Left renal cortex interstitium (tissue), 4 donors: Measurements from ENCODE around the gene KRAS. TPM values are rescaled to one million over a fixed set of nuclear protein-coding genes. Genes with fewer than 3 reads are reported as not detected.
"Not testable (repeated sequence)": the region's sequence is repeated elsewhere in the genome, so short reads cannot be mapped to it uniquely, and the experiment has no call there.

Experiments
- DNase-seq, 4 donors: peaks; one replicate each; pipeline ENCODE4 v3.0.0-alpha.2; 2013; ENCODE audit warnings: low read depth in 4 of 4, low spot score in 2 of 4, missing footprints in 1 of 4
- polyA plus RNA-seq, 4 donors: library from polyadenylated mRNA; unstranded; fragments of 120-200 nt; gene quantifications; one replicate each; pipeline ENCODE4 v1.2.1, GENCODE V29; 2013; ENCODE audit not compliant: insufficient read length in 4 of 4

KRAS gene
- 10 to 100 TPM; 30.6 to 42.0 (median 34.3) TPM for polyA plus RNA-seq

DNA sequence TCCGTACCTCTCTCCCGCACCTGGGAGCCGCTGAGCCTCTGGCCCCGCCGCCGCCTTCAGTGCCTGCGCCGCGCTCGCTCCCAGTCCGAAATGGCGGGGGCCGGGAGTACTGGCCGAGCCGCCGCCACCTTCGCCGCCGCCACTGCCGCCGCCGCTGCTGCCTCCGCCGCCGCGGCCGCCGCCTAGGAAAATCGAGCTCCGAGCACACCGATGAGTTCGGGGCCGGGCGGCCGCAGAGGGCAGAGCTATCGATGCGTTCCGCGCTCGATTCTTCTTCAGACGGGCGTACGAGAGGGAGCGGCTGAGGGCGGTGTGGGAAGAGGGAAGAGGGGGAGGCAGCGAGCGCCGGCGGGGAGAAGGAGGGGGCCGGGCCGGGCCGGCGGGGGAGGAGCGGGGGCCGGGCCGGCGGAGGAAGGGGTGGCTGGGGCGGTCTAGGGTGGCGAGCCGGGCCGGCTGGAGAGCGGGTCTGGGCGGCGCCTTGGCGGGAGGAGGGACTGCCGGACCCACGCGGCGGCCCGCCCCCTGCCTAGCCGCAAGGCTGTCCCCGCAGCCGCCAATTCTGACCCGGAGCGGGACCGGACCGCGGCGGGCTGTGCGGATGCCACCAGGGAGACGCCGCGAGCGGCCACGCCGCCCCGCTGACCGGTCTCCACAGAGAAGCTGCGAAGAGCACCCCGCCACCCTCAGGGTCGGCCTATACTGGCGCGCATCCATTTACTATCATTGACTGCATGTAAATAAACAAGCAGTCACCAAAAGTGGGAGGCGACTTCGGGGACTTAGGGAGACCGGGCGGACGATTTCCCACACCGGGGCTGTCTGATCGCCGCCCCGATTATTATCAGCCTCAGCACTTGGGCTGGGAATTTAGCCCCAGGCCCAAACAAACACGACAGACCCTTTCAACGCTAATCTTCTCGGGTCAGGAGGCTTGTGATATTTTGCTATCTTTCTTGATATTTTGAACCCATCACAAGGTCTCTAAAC lies at the start of gene KRAS:
Gene KRAS, minus strand, starts transcription at position 186 of the 987 bp plus-strand sequence.
- DNase-seq: peak; percentile 75 to 93 (median 88)

DNA sequence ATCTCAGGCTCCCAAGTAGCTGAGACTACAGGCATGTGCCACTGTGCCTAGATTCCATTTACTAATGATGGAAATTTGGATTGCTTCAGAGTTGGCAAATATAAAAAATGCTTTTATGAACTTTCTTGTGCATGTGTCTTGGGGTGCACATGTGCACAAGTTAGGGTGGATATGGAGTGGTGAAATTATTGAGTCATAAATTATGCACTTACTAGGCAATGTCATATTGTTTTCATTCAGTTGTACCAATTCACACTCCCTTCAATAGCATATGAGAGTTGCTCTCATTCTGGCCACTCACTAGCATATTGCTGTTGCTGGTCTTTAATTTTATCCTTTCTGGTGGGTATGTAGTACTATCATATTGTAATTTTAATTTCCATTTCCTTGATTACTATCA lies 45.7 kb upstream of the KRAS start:
- DNase-seq: no peak

DNA sequence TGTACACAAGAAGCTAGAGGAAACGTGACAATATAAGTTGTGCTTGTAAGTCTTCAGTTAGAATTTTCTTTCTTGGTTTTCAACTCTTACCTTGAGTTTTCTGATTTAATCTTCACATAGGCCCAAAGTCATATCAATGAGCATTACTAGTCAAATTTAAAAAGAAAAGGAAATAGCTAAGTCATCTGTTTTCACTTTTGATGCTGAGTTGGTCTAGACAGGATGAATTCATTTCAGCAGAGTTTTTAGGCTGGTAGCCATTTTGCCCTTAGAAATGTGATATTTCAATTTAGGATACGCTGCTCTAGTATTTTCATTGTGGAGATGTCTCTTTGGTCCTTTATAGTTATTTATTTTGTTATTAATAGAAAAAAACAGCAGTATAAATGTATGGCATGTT lies 44.6 kb upstream of the KRAS start:
- DNase-seq: no peak

DNA sequence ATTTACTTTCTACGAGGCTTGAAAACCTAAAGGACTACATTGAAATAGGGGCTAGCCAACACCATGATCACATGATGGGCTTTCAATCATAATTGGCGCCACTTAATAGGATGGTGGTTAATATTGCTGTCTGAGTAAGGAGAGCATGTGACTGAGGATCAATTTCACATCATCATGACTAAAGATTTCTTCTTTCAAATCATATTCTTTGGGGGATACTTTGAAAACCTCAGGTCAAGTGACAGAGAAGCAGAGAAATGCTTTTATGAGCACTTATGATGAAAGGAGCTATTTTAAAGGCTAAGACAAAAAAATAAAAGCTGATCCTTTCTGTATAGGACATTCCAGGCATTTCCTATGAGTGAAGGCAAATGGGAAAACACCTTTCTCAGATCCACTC lies 42.9 kb upstream of the KRAS start:
- DNase-seq: no peak

DNA sequence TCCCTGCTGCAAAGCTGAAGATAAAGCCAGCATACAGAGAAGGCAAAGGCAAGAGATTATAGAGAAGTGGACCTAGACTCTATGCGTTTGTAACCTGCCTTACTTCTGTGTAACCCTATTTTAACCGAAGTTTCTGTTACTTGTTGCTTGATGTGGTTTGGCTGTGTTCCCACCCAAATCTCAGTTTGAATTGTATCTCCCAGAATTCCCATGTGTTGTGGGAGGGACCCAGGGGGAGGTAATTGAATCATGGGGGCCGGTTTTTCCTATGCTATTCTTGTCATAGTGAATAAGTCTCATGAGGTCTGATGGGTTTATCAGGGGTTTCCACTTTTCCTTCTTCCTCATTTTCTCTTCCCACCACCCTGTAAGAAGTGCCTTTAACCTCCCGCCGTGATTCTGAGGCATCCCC lies 42.1 kb upstream of the KRAS start:
- not testable (repeated sequence) for DNase-seq

DNA sequence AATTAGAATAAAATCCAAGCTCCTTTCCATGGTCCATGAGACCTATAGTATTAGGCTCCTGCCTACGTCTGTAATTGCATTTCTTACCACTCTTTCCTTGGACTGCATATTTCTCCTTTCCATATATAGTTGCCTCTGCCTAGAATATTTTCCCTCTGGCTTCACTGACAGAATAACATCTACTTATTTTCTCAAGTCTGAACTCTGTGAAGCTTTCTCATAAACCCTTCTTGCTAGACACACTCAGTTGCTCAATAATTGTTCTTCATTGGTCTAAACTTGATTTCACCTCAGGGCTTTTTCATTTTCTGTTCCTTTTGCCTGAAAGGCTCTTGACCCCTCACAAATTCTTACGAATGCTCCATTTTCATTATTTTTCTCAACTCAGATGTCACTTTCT lies 36.9 kb upstream of the KRAS start:
- no peak for DNase-seq

DNA sequence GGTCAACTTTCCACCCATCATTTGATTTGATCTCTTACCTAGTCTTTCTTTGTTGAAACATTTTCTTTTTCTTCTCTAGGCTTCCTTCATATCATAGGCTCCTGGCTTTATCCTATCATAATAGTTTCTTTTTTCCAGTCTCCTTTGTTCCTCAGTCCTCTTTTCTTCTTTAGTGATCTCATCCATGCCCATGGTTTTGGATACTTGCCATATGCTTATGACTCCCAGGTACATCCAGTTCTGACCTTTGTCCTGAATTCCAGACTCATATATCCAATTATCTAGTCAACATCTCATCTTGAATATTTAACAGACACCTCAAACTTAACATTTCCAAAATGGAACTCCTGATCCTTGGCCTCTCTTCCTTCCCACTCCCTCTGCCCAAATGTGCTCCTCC lies 36.1 kb upstream of the KRAS start:
- no peak for DNase-seq

DNA sequence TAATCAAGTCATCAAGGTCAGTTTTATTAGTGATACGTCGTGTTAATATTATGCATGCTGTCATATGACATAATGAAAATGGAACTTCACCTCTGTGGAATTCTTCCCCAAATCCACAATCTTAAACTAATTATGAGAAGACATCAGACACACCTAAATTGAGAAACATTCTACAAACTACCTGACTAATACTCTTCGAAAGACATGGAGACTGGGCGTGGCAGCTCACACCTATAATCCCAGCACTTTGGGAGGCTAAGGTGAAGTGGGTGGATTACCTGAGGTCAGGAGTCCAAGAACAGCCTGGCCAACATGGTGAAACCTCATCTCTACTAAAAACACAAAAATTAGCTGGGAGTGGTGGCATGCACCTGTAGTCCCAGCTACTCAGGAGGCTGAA lies 33.3 kb upstream of the KRAS start:
- DNase-seq: no peak

DNA sequence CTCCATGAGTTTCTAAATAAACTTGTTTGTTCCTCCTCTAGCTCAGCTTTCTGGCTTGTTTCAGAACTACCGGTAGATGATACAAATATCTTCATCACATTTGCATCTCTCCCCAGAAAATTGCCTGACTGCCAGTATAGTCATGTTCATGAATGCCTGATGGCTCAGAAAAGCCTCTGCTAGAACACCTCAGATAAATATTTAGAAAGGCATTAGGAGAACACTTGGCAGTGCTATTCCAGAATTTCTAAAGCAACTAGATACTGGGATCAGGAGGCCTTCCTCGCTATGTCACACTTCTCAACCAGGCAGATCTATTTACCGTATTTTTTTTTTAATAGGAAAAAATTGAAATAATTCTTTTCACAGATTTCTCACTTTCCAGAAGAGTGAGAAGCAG lies 32.3 kb upstream of the KRAS start:
- DNase-seq: no peak

DNA sequence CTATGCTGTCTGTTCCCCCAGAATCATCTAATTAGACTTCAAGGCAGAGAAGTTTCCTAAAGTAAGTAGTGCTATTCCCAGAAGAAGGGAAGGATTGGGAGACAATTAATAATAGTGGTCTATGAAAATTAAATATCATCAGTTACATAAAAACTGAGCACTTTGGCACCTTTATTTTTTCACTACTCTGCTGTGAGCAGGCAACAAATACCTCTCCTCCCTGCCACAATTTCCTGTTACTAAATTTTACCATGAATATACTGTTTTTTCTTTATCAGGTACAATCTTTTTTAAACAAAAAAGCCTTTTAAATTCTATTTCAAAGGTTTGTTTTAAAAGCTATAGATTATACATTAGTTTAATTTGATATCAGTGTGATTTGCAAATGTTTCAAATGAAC lies 29.4 kb upstream of the KRAS start:
- no peak for DNase-seq

DNA sequence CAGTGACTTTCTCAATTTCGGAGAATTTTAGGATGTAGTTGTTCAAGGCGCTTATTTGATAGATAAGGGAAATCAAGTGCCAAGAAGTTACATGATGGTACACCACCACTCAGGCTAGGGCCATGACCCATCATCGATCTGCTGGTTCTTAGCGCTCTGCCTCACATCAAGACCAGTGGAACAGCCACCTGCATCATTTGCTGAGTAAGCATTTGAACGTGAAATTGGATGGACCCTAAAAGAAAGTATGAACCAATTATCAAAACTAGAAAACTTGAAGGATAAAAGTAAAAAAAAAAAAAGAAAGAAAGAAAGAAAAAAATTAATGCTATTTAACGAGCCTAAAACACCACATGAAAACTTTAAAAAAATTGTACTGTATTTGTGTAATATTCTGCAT lies 27.5 kb upstream of the KRAS start:
- no peak for DNase-seq

DNA sequence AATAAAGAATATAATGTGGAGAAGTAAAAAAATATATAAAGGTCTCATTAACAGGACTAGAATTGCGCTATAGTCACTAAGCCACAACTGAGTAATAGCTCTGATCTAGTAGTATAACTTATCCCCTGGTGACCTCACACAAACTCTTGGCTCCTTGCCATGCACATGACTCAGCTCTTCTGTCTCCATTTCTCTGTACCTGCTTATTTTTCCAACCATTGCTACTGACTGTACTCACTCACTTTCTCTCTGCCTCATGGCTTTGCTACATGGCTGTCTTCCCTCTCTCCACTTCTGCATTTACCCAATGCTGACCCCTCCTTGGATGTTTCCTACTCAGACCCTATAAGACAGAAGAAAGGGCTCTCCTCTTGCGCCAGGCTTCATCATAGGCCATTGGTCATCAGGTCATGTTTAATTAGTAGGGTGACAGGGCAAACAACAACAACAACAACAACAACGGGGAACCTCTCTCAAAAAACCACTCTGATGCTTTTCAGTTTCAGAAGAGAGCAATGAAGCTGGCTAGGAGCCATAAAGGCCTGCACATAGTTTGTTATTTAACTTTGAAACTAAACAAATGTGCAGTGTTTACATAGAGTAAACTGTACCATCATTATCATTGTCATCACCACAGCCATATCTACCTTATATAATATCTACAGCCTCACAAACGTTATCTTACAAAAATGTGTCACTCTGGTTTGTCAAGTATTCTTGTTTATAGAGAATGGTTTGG lies 25.6 kb upstream of the KRAS start:
- DNase-seq: no peak

DNA sequence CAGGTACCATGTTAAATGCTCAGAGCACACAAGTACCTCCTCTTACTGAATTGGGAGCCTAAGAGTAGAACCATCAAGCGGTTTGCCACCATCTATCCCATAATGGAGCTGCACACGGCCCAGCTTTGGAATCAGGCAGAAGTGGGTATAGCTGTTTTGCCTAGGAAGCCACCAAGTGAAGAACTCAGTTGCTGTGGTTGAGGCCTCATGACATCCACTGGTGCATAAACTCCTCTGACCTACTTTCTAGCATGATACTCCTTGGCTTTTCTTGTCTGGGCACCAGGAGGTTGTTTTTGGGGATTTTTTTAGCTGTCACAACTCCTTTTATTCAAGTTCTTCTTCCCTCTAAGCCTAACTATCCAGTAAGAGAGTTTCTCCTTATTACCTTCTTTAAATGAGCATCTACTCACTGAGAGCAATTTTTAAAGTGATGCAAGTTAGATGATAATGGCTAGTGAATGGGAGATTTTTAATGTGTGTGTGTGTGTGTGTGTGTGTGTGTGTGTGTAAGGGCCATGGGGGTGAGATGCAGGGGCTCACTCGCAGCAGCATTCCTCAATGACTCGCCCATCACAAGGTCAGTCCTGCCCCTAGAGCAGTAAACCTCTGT lies 20.9 kb upstream of the KRAS start:
- DNase-seq: no peak

DNA sequence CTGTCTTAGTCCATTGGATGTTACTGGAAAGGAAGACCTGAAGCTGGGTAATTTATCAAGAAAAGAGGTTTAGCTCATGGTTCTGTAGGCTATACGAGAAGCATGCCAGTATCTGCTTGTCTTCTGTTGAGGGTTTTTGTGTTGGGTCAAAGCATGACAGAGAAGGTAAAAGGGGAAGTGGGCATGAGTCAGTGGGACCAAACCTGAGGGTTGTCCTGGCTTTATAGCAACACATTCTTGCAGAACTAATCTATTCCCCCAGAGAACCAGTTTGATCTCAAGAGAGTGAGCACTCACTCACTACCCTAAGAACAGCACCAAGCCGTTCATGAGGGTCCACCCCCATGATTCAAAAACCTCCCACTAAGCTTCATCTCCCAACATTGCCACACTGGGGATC lies 19.0 kb upstream of the KRAS start:
- no peak for DNase-seq

DNA sequence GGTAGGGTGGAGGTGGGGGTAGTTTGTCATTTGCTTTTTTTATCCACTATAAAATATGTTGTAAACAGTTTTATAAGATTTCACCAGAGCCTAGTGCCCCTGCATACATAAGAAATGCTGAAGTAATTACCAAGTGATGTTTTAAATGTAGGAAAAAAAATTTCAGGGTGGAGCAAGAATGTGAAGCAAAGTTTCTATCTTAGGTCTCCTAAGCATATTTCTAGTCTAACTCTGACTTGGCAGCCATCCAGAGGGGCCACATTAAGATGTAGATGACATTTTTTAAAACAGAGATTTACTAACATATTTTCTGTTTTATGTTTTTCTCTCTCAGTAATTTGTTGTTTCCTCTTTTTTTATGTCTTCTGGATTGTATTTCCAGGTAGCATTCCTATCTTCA lies 15.8 kb upstream of the KRAS start:
- DNase-seq: no peak

DNA sequence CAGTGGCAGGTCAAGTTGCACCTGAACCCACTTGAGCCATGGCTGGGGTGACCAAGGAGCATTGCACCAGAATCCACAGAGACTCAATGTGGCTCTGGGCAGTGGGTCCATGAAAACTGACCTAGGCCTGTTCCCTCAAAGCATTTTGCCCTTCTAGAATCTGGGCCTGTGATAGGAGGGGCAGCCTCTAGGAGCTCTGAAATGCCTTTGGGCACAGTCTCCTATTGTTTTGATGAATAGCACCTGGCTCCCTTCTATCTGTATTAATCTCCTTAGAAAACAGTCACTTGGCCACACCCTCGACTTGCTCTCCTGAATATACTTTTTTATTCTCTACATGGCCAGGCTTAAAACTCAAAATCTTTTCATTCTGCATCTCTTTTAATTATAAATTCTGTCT lies 14.1 kb upstream of the KRAS start:
- no peak for DNase-seq

DNA sequence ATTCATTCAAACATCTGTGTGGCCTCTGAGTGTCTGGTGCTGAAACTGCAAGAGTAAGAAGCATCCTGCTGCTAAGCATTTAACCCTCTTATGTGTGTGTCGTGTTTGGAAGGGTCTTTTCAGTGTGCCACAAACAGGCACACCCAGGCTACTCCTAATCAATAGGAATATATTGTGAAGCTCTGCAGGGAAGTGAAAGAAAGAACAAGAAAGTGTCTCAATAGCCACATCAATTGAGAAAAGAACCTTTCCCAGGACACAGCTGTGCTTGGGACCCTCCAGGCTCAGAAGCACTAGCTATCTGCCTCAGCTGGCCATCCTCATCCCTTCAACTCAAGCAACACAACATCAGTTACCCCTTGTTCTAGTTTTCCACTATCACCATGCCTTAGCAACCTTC lies 13.4 kb upstream of the KRAS start:
- DNase-seq: no peak

DNA sequence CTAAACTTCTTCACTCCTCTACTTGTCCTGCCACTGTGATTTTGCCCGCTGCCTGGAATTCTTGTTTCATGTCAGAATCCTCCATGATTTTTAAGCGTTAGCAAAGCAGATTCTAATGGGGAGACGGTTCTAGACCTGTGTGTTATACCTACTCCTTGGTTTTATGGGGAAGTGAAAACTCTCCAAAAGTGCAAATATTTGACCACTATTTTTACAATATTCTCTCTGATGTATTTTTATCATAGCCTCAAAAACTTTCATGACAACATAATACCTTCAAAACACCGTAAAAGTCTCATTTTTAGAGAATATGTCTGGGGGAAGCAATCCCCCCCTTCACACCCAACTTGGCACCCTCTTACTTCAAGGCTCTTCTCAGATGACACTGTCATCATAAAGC lies 12.9 kb upstream of the KRAS start:
- no peak for DNase-seq

DNA sequence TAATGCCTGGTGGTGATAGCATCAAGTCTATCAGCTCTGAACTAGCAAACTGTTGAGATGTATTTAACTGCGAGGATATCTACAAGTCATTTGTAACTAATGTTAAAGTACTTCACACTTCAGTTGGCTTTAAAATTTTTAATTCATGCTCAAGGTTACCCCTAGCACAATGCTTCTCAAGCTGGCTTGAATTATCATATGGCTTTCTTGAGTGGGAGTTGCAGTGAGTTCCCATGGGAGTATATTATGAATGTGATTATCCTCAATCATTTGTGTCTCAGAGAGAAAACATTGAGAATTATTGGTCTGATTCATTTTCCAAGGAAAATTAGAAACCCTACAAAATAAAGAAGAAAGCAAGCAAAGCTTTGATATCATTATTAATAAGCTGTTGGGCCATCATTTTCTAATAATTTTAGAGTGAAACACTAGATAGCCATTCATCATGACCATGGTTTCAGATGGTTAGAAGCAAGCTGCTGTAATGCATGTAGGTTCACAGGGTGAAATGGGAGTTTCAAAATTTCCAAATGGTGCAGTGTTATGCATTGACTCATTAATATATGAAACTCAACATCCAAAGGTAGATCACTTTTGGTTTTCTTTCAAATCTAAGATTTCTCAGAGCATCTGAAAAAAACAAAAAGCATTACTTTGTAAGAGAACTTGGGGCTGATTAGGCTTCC lies 11.8 kb upstream of the KRAS start:
- no peak for DNase-seq

DNA sequence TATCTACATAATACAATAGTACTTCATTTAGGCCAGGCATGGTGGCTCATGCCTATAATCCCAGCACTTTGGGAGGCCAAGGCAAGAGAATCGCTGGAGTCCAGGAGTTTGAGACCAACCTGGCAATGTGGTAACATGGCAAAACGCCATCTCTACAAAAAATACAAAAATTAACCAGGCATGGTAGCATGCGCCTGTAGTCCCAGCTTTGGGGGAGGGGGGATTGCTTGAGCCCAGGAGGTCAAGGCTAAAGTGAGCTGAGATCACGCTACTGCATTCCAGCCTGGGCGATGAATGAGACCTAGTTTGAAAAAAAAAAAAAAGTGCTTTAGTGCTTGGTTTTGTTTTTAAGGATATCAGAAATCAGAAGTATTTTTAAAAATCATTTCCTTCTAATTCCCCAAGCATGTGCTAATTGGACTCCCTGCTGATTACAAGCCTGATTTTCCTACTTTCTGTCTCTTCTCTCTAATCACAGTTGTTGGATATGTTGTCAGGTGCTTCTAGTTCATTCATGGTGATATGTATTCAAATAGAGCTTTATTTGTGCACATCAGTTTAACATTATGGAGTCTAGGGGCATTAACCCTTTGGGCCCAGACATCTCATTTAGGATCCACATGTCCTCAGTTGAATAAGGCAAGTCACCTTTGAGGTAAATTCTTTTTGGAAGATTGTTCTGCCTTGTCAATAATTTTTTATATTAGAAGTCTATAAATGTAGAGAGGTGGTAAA lies 7.0 kb upstream of the KRAS start:
- no peak for DNase-seq
